GM18517 (cell line): ENCODE measurements around the gene ALK.
"Not testable (repeated sequence)": the region's sequence is repeated elsewhere in the genome, so short reads cannot be mapped to it uniquely, and the experiment has no call there.

Experiments
- ATAC-seq: cut with Tn5 transposase; IDR thresholded peaks from one replicate; pipeline ENCODE4 v1.9.1; 2021; ENCODE audit warnings: mild to moderate bottlenecking, moderate library complexity; ENCODE audit not compliant: unreplicated experiment

ALK gene

GRCh38 chr2:29761278-29761677, 160.1 kb downstream of the ALK start:
- no peak for ATAC-seq

GRCh38 chr2:29760008-29760407, 161.4 kb downstream of the ALK start:
- ATAC-seq: no peak

- ATAC-seq: no peak
These were observed 162.0 kb downstream of the ALK start for GRCh38 chr2:29759360-29759759.

DNA sequence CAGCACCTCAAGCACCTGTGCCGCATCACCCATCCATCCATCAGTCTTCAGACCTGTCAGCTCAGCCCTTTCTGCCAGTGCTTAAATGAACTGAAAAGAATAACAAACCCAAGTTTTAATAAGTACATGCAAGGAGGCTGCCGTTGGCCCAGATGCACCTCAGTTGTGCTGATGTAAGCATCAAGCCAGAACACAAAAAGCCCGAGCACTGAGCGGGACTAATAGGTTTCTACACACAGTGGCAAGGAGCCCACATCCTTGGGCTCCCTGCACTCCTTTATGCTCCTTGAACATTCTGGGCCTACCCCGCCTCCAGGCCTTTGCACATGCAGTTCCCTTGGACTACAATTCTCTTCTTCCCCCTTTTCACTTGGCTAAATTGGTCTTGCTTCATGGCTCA, 165.6 kb downstream of the ALK start:
- ATAC-seq: no peak

GRCh38 chr2:29755233-29755632, 166.2 kb downstream of the ALK start:
- no peak for ATAC-seq

DNA sequence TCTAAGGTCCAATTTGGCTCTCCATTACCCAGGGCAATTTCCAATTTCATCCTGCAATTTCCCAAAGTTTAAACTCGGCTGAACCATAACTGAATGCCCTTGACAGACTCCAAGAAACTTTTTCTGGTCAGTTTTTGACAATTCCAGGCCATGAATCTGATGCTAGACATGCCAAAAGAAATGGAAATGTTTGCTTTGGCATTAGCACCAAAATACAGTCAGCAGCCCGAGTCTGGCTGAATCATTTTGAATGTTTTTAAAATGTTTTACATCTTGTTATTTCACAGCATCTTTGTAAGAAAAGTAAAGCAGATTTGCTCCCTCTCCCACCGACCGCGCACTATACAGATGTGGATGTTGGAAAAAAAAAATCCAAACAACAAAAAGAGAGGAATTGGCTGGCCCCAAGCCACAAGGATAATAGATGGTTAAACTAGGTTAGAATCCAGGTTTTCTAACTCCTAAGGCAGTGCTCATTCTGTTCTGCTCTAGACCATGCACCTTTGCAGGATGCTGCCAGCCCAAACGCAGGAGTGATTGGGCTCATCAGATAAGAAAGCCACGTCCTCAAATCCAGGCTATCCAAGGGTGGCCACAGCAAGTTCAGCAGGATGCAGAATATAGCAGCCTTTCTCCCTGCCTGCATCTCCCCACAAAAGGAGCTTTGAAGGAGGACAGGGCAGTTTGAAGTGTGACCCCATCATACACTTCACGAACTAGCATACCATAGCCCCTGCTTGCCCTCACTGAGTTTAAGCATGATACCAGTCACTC, 167.5 kb downstream of the ALK start:
- no peak for ATAC-seq

GRCh38 chr2:29751390-29751789, 170.0 kb downstream of the ALK start:
- peak; percentile 52 for ATAC-seq

GRCh38 chr2:29750463-29750862, 170.9 kb downstream of the ALK start:
- not testable (repeated sequence) for ATAC-seq

DNA sequence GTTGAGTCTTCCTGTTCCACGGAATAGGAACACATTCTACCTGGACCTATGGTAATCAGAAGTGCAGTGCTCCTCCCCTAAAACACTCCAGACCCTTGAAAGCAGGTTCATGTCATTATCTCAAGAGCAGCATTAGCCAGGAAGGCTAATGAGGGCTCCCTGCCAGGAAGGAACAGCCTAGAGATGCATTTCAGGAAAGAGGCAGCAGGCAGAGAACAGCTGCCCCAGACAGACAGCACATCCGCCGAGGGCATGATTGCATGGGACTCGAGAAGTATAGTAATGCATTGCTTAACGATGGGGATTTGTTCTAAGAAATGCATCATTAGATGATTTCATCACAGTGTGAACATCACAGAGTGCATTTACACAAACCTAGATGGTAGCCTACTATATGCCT, 171.5 kb downstream of the ALK start:
- ATAC-seq: no peak

GRCh38 chr2:29749041-29749440, 172.3 kb downstream of the ALK start:
- ATAC-seq: no peak

DNA sequence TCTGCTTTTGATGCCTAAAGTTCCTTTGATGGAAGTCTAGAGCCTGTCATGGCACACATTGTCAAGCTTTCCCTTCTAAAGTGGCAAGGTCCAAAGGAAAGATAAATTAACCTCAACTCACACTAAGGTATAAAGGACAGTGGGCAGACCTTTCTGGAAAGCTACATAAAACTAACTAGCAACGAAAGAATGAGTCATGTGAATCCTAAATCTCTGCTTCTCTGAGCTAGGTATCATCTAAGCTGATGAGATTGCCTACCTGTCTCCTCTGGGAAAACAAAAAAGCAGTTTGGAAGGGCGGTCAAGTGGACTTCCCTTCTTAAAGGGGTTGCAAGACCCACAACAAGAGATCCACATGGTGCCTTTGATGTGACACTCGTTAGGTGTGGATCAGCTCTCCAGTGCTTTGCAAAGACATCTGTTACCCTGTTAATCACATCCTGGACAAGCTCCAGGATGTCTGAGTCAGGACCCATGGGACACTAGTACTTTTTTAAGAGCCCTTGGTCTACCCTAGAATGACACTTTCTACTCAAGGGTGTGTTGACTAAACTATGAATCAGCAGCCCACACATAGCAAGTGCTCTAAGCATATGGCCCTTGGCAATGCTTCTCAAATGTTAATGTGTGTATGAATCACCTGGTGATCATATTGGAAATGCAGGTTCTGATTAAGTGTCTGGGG, 173.5 kb downstream of the ALK start:
- no peak for ATAC-seq

- peak; percentile 94 for ATAC-seq
These were observed 176.4 kb downstream of the ALK start for GRCh38 chr2:29744976-29745375.

GRCh38 chr2:29743516-29743915, 177.9 kb downstream of the ALK start:
- no peak for ATAC-seq

- no peak for ATAC-seq
These were observed 178.7 kb downstream of the ALK start for GRCh38 chr2:29742656-29743055.

DNA sequence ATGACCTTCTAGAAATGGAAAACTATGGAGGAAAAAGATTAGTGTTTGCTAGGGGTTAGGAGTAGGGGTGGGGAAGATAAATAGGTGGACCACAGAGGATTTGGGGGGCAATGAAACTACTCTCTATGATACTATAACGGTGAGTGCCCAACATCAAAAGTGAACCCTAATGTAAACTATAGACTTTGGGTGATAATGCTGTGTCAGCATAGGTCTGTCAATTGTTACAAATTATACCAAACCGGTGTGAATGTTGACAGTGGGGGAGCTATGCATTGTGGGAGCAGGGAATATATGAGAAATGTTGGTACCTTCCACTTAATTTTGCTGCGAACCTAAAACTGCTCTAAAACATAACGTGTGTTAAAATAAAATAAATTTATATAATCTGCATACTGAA, 180.3 kb downstream of the ALK start:
- ATAC-seq: no peak

- ATAC-seq: no peak
These were observed 187.4 kb downstream of the ALK start for GRCh38 chr2:29733965-29734364.

GRCh38 chr2:29733213-29733612, 188.2 kb downstream of the ALK start:
- no peak for ATAC-seq

GRCh38 chr2:29731948-29732347, 189.4 kb downstream of the ALK start:
- ATAC-seq: no peak

GRCh38 chr2:29729932-29730331, 191.5 kb downstream of the ALK start:
- no peak for ATAC-seq

DNA sequence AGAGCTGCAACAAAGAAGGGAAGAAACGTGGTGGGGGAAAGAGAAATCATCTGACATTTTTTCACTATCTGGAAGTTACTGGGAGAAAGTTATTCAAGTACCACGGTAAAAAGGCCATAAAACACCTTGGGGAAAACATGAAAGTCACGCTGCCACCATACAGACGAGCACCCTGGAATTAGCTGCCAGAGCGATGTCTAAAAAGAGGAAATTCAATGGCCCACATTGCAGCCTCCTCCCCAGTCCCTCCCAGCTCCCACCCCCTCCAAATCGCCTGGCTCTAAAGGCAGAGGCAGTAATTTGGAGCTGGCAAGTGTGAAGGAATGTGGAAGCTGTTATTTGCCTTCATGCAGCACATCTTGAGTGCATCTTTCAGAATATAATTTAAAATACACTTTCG, 192.0 kb downstream of the ALK start:
- ATAC-seq: no peak

DNA sequence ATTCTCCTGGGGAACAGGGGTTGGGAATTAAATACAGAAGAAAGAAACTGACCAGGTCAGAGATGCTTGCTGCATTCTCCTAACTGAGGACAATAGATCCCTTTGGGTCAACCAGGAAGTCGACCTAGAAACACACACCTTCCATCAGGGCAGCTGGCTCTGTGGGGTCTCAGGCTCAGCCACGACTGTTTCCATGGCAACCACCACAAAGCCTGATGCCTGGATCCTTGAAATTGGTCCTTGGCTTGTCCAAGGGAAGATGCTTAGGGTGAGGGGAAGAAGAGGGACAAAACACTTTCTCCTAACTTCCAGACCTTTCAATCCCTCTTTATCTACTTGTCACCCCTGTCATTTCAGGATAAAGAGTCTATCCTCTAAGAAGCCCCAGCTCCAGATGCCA, 194.4 kb downstream of the ALK start:
- no peak for ATAC-seq

DNA sequence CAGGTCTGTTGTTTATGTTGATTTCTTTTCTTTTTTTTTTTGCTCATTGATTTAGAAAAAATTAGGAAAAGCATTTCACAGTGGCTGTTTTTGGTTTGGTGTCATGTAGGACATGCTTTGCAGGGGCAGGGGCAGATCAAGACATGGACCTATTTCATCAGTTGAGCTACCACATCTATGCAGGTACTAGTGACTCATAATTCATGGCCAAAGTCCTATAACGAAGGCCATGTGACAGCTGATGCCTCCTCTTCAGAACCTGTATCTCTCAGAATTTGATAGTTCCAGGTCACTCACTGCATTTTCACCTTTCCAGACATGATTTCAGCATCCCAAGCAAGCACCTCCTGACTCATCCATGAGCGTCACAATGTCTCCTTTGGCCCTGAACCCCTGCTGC, 195.8 kb downstream of the ALK start:
- ATAC-seq: no peak

DNA sequence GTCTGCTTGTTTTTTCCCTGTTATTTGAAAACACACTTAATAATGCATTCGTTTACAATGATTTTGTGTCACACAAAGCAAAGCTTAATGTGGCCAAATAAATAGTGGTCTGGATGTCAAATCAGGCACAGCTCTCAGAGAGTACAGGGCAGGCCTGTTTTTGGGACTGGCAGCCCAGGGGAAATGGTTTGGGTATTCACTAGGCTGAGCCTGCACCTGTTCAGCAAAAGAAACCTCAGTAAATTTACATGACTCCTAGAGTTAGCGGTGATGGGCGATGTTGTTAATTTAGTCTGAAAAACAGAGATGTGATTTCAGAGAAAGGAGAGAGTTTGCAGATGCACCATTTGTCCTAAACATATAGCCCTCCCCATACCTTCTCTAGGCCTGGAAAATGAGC, 197.1 kb downstream of the ALK start:
- peak; percentile 34 for ATAC-seq
